NCI-H1417 (cell line): ENCODE results near the gene GP5.

Source experiments
- DNase-seq, 3 experiments: peaks; one replicate each; lab custom pipeline; 2025; lab: John Stamatoyannopoulos, UW

The GP5 gene

GRCh38 chr3:194350726-194351071, 48.4 kb downstream of the GP5 start:
- DNase-seq, result no peak

- no peak for DNase-seq
Observed at GRCh38 chr3:194348354-194348753, 50.7 kb downstream of the GP5 start.

GRCh38 chr3:194346621-194347020, 52.4 kb downstream of the GP5 start:
- no peak for DNase-seq

GRCh38 chr3:194346035-194346434, 53.0 kb downstream of the GP5 start:
- DNase-seq, result no peak
